GM18508 (cell line): Measurements from ENCODE around the gene KCTD21.

ENCODE experiments used
- ATAC-seq: cut with Tn5 transposase; IDR thresholded peaks from one replicate; pipeline ENCODE4 v1.9.1; 2021; ENCODE audit warnings: moderate number of reproducible peaks; ENCODE audit not compliant: insufficient read depth, unreplicated experiment

KCTD21 gene

DNA sequence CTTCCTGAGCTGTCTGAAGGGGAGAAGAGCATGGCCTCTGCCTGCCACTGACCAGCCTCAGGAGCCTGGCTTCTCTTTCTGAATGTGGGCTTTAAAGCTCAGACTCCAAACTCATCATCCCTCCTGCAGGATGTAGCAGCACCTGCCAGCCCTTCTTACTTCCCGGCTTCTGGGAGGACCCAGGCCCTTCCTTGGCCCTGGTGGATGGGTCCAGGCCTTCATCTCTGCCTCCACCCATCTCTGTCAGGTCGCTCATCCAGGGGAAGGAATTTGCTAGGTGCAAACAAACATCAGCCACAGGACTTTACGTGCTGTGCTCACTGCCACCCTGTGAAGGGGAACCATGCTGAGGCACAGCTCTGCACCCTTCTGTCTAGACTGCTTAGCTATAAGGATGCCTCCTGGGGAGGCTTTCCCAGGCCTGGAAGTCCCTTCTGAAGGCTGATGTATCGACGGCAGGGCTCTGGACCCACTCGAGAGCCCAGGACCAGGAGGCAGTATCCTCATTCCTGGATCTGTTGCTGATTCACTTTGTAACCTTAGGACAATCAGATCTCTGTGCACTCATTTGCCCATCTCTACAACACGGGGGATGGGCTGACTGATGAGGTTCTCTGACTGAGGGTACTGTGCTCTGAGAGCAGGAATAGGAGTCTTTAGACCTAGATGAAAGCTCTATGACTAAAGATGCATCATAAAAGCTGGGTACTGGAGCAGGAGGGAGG lies 31.2 kb upstream of the KCTD21 start:
- ATAC-seq, result no peak

DNA sequence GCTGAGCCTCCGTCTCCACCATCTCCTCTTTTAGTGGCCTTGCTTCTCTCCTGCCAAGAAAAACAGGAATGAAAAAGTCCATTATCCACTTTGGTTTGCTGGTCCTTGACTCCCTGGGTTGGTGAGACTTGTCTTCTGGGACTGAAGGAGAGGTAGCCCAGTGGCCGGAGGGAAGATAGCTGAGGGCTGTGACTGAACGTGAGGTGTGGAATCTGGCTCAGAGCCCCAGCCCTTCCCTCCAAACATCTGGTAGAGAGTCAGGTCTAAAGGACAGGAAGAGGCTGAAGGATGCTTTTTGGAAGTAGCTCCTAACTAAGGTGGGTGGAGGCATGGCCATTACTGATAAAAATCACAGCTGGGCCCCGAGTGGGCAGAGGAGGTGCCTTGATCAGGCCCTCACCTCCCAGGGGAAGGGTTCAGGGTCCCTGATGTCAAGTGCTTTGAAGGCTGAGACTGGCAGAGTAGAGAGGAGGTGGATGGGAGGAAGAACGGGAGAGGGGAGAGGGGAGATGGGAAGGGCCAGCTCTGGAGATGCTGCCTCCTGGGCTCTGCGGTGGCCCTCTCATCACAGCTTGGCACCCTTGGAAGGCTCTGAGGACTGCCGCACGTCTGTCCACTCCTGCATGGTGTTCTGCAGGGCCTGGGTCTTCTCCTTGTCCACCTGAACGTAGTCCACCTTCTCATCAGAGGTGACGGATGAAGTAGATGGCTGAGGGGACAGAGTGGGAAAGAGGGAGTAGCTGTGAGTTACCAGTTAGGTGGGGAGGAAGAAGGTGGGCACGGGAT lies 30.5 kb upstream of the KCTD21 start:
- ATAC-seq, result no peak

DNA sequence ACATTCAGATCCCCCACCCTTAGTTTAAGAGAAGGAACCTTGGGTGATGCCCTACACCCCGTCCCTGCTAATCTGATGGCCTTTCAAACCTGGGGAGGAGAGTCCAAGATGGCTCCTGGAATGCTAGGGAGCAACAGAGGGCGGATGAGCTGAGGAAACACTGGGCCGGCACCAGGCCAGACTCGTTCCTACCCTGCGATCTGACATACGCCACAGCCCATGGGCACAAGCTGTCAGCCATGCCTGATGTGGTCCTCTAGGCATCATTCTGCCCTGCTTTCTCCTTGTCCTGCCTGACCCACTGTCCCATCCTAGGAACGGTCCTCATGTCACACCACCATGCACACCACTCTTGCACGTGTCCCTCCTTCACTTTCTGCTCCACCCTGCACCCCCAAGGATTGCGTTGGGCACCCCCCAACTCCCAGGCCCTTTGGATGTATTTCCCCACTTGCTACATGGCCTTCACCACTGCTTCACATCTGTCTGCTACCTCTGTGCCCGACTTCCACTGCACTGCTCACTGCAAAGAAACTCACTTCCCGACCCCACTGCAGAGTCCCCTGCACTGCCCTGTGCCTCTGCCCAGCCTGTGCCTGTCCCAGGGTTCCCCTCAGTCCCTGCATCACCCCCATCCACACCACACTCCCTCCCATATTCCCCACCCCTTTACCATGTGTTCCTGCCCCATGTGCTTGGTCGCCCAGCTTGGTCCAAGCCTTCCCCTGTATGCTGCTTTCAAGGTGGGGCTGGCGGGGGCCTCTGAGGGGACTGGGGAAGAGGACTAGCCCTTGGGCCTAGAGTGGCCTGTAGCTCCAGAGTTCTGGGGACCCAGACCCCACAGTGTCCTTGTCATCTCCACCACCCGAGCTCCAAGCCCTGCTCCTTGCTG lies 29.5 kb upstream of the KCTD21 start:
- ATAC-seq, result no peak

DNA sequence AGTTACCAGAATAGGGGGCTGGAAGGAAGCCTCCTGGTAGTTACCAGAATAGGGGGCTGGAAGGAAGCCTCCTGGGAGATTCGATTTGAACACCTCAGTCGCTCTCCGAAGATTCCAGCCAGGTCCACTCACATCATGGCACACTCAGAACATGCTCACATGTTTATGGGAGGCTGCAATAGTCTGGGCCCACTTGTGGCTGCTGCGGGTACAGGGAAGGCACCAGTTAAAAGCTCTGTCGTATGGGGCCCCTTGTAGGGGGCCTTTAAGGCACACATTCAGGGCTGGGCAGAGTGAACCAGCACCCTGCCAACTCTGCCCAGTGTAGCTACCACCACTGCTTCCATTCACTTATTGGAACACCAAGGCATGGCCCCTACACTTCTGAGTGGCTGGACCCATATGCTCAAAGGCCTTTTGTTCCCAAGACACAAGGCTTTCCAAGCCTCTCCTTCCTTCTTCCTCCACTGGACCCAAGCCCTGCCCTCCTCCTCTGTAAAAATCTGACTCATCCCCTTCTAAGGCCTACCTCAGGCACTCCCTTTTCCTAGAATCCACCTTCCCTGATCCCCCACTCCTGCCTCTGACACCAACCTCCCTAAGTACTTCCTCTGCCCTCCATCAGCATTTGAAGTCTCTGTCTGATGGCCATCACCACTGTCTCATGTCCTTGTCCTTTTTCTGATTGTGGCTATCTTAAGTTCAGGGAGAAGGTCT lies 28.3 kb upstream of the KCTD21 start:
- no peak for ATAC-seq

DNA sequence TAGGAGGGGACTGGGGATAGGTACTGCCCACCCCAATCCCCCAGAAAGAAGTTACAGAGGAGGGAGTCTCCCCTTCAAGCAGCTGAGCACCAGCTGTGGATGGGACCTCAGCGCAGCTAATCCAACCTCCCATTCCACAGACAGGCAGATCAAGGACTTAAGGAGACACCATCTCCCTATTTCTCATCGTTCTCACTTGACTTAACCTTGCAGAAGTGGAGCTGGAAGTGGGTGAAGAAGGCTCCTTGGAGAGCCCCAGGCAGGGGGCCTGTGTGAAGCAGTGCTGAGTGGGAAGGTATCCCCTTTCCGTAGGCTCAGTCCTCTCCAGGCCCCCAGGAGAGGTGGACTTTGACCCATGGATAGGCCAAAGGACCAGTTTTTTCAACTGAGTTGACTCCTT lies 27.6 kb upstream of the KCTD21 start:
- ATAC-seq, result no peak

DNA sequence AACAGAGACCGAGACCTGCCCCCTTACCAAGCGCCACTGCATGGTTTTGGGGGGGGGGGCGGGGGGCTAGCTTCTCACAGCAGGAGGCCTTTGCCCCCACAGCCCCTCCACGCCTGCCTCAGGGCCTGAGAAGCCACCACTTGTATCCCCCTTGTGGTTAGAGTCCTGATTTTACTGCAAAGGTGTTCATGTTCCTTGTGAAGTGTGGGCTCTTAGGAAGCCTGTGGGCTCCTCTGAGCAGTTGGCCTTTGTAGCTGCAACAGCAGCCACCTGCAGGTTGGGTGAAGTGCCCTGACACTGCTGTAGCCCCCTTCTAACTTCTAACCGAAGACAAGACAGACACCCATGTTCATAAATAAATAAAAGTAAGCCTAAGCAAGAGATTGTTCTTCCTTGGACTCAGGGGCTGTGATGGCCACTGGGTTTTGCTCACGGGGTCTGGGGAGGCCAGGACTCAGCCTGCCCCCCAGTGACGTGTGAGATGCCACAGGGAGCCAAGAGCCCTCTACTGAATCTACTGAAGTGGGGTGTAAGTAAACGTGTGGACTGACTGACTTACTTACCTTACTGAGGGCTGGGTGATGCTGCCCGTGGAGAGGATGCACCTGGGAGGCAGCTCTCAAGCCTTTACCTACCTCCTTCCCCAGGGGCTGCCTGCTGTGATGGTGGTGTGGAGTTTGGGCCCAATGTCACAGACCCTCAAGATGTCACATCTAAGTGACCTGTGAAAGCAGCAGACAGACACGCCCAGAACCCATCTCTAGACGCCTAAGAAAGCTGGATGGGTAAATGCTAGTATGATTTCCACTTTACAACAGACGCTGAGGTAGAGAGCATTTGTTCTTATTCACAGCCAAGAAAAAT lies 26.1 kb upstream of the KCTD21 start:
- no peak for ATAC-seq

DNA sequence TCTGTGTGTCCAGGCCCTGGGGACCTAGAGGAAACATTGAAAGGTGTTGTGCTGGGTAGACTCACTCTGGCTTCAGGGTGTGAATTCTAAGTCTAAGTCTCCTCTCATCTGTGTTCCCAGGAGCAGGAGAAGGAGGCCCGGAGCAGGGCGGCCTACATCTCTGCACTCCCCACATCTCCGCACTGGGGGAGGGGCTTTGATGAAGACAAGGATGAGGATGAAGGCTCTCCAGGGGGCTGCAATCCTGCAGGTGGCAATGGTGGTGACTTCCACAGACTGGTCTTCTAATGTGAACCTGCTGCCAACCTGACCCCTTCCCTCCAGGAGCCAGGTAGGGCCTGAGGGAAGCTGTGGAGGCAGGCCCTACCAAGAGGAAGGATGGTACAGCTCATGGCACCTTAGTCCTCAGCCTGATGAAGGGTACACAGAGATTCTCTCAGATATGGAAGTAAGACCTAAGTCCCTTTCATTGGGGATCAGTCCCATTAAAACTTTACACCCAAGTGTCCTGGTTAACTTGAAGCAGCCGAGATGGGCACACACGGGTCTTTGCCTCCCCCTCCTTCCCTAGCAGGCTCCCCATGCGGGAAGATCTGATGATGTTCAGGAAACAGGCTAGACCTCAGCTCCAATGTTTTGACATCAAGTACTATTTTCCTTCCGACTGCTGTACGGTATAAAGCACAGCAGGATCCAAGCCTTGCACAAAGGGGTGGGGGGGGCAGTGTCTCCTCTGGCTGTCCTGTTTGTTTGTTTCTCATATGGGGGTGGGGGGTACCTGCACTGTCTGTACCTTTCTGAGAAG lies 25.3 kb upstream of the KCTD21 start:
- no peak for ATAC-seq

DNA sequence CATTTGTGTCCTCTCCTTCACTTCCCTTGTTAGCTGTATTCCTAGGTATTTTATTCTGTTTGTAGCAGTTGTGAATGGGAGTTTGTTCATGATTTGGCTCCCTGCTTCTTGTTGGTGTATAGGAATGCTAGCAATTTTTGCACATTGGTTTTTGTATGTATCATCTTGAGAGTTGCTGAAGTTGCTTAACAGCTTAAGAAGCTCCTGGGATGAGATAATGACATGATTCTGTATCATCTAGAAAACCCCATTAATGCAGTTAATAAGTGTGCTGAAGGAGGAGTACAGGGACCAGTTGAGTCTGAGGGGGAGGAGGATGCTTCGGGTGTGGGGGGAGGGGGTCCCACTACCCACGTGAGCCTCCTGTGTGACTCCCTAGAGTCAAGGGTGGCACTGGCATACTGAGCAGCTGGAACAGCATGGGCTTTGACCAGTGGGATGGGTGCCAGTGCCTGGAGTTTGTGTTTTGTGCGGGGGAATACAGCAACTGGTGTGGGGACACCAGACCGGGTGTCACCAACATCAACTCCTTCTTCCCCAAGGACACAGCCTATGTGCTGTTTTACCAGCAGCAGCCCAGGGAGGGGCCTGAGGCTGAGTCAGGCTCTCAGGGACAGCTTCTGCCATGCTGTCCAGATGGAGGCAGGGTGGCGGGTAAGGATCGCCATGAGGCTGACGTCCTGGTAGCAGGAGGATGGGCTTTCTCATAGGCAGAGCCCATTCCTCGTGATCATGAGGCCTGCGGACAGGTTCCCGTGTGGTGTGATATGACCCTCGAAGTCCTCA lies 24.4 kb upstream of the KCTD21 start:
- ATAC-seq, result no peak

DNA sequence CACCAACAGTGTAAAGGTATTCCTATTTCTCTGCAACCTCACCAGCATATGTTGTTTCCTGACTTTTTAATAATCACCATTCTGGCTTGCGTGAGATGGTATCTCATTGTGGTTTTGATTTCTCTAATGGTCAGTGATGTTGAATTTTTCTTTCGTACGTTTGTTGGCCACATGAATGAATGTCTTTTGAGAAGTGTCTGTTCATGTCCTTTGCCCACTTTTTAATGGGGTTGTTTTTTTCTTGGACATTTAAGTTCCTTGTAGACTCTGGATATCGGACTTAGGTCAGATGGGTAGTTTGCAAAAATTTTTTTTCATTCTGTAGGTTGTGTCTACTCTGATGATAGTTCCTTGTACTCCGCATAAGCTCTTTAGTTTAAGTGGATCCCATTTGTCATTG lies 23.1 kb upstream of the KCTD21 start:
- no peak for ATAC-seq

DNA sequence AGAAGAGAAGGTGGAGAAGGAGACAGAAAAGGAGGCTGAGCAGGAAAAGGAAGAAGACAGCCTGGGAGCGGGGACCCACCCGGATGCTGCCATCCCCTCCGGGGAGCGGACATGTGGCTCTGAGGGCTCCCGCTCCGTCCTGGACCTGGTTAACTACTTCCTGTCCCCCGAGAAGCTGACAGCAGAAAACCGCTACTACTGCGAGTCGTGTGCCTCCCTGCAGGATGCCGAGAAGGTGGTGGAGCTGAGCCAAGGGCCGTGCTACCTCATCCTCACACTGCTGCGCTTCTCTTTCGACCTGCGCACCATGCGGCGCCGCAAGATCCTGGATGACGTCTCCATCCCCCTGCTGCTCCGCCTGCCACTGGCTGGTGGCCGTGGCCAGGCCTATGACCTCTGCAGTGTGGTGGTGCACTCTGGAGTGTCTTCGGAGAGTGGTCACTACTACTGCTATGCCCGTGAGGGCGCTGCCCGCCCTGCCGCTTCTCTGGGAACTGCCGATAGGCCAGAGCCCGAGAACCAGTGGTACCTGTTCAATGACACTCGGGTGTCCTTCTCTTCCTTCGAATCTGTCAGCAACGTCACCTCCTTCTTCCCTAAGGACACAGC lies 21.7 kb upstream of the KCTD21 start:
- ATAC-seq, result no peak

DNA sequence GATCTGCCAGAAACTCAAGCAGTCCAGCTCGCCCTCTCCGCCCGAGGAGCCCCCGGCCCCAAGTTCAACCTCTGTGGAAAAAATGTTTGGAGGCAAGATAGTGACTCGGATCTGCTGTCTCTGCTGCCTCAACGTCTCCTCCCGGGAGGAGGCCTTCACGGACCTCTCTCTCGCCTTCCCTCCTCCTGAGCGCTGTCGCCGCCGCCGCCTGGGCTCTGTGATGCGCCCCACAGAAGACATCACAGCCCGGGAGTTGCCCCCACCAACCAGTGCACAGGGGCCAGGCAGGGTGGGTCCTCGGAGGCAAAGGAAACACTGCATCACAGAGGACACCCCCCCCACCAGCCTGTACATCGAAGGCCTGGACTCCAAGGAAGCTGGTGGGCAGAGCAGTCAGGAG lies 21.1 kb upstream of the KCTD21 start:
- ATAC-seq, result no peak

DNA sequence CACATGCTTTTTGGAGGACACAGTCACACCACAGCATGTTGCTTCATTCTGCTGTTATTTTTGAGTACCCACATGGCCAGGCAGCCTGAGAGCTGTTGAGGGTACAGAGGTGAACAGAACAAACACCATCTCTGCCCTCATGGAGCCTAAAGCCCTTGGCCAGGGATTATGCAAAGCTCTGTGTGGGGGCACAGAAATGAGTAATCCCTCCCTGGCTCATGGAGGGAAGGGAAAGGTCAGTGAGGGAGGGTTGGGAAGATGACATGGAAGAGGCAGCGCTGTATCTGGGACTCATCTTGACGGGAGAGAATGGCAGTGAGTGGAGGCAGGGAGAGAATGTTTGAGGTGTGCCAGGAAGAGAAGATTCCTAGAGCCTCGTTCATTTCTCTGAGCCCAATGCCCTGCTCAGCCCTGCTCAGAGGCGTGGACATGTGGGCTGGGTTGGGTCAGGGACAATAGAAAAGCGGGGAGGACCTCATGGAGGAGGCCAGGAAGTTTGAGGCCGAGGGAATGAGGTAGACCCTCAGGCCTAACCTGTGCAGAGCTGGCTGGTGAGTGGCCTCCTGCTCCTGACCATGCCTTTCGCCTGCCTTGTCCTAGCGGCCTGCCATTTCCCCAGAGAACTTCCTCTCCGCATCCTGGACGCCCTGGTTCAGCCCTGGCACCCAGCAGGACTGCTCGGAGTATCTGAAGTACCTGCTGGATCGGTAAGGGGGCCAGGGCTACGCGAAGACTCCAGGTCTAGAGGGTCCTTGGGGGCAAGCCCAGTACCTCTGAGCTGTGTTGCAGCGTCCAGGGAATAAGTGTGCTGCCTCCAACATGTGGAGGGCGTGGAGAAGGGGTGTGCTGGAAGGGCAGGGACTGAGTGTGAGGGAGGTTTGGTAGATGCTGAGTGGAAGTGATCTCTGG lies 20.1 kb upstream of the KCTD21 start:
- no peak for ATAC-seq

DNA sequence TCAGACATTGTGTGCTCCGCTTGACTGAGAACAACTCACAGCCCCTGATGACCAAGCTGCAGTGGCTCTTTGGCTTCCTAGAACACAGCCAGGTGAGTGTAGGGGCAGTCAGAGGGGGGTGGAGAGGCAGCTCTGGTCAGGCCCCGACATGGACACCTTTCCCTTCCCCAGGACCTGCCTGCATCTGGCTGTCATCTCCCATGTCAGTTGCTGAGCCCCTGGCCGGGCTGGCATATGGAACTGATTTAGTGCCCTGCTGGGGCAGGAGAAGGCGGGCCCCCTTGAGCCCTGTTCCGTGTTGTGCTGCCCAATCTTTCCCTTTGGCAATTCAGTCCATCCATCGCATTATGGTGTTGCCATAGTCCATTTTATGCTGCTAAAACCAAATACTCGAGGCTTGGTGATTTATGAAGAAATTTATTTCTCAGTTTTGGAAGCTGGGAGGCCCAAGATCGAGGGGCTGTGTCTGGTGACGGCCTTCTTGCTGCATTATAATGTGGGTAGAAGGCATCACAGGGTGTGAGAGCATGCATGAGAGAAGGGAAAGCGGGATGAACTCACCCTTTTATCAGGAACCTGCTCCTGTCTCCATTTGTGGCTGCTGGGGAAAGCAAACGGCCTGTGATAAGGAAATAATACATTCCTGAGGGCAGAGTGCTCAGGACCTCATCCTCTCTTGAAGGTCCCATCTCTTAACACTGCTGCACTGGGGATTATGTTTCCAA lies 19.3 kb upstream of the KCTD21 start:
- no peak for ATAC-seq

DNA sequence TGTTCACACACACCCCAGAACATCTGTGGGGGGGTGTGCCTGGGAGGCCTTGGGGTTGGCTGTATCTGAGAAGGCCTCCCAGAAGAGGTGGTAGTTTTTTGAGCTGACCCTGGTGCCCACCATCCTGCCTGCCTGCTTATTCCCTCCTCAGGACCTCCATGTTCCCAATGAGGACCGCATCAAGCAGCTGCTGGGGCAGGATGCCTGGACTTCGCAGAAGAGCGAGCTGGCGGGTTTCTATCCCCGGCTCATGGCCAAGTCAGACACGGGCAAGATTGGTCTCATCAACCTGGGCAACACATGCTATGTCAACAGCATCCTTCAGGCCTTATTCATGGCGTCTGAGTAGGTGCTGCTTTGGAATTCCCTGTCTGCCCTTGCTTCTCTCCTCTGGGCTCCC lies 17.3 kb upstream of the KCTD21 start:
- no peak for ATAC-seq

DNA sequence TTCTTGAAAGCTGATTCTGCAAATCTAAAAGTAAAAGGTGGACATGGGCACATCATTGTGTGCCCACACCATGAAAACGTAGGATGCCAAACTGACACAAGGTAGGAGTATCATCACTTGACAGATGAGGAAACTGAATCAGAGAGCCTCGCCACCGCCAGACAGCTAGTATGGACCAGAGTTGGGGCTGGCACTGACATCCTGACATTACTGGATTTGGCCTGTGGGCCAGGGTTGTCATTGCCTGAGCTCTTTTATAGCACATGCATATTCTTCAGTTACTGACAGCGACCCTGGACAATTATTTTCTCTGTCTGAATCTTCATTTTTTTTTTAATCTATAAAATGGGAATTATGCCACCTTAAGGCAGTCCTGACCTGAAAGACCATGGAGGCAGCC lies 16.8 kb upstream of the KCTD21 start:
- ATAC-seq, result no peak

DNA sequence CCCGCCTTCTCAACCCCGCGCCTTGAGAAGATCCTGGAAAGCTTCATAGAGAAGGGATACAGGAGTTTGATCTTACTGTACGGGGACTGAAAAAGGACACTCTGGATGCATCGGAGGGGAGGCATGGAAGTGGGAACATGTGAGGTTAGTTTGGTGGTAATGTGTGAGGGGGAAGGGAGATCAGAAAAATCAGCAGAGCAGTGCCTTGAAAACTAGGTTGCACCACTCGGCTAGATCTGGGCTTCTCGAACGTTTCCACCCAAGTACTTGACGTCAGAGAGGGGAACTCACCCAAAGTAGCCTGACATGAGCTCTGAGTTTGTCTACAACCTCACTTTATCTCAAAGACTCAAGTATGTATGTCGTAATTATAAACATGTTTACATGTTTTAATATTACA lies 14.8 kb upstream of the KCTD21 start:
- no peak for ATAC-seq
